HEK293T (cell line): ENCODE results near the gene ADGRG7.

ENCODE experiments used
- BHLHE40 ChIP-seq: fragments of 450-650 bp; IDR thresholded peaks from 2 replicates; pipeline ENCODE4 v1.6.1; 2016; ENCODE audit warnings: mild to moderate bottlenecking, moderate library complexity, borderline replicate concordance
- CTBP1 ChIP-seq: fragments of 450-650 bp; IDR thresholded peaks from 2 replicates; pipeline ENCODE4 v1.6.1; 2016; ENCODE audit warnings: borderline replicate concordance
- FOXA1 ChIP-seq: fragments of 450-650 bp; IDR thresholded peaks from 2 replicates; pipeline ENCODE4 v1.6.1; 2016; ENCODE audit warnings: mild to moderate bottlenecking
- FOXK2 ChIP-seq: fragments of 450-650 bp; IDR thresholded peaks from 2 replicates; pipeline ENCODE4 v1.6.1; 2016; ENCODE audit warnings: mild to moderate bottlenecking
- HDGF ChIP-seq: fragments of 450-650 bp; IDR thresholded peaks from 2 replicates; pipeline ENCODE4 v1.6.1; 2017; ENCODE audit warnings: antibody characterized with exemption, borderline replicate concordance
- L3MBTL2 ChIP-seq: fragments of 450-650 bp; conservative IDR thresholded peaks from 2 replicates; pipeline ENCODE4 v1.6.1; 2016; ENCODE audit warnings: mild to moderate bottlenecking
- SP1 ChIP-seq: fragments of 450-650 bp; IDR thresholded peaks from 2 replicates; pipeline ENCODE4 v1.6.1; 2017
- TARDBP ChIP-seq: fragments of 450-650 bp; IDR thresholded peaks from 2 replicates; pipeline ENCODE4 v1.6.1; 2016

GRCh38 chr3:100682854-100683760 is 73.7 kb downstream of the ADGRG7 start:
- TF ChIP-seq L3MBTL2 (no peak), SP1 (no peak), CTBP1 (no peak), TARDBP (no peak), FOXA1 (no peak), FOXK2 (no peak), HDGF (no peak), BHLHE40 (no peak)
